Measurements from ENCODE around the gene PLD1.

DNA sequence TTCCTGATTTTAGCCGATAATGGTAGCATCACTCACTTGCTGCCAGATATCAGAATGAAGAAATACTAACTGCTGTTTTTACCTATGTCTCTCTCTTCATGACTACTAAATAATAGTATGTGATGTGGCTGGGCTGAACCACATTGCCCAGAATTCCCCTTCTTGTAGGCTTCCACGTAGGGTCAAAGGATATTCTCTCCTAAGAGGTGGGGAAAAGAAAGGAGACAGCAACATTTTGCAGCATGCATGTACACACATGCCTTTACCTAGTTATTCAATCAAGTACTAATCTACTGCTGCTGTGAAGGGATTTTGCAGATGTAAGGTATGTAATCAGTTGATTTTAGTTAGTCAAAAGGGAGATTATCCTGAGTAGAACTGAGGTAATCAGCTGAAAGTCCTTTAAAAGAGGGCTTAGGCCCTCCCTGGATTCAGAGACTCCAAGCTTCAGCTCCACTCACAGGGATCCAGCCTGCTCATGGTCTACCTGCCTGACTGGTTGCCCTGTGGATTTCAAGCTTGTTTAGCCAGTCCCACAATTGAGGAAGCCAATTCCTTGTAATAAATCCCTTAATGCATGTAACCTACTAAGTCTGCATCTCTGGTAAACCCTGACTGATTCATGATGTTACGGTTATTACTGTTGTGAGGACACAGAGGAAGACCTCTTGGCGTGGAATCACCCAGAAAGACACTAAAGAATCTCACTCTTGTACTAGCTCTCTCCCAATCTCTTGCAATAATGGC, 20.4 kb downstream of the PLD1 start:
- TF ChIP-seq POLR2AphosphoS5 (IDR thresholded peaks at IDR 0.05; ENCODE audit: low read depth, low read length) = no peak
- TF ChIP-seq, protein P1, sequence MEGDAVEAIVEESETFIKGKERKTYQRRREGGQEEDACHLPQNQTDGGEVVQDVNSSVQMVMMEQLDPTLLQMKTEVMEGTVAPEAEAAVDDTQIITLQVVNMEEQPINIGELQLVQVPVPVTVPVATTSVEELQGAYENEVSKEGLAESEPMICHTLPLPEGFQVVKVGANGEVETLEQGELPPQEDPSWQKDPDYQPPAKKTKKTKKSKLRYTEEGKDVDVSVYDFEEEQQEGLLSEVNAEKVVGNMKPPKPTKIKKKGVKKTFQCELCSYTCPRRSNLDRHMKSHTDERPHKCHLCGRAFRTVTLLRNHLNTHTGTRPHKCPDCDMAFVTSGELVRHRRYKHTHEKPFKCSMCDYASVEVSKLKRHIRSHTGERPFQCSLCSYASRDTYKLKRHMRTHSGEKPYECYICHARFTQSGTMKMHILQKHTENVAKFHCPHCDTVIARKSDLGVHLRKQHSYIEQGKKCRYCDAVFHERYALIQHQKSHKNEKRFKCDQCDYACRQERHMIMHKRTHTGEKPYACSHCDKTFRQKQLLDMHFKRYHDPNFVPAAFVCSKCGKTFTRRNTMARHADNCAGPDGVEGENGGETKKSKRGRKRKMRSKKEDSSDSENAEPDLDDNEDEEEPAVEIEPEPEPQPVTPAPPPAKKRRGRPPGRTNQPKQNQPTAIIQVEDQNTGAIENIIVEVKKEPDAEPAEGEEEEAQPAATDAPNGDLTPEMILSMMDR (IDR thresholded peaks at IDR 0.05; ENCODE audit: control extremely low read depth in 1 of 3, insufficient read depth in 1 of 3, low read depth in 1 of 3, low read length in 3 of 3) = no peak
- TF ChIP-seq, protein P2, sequence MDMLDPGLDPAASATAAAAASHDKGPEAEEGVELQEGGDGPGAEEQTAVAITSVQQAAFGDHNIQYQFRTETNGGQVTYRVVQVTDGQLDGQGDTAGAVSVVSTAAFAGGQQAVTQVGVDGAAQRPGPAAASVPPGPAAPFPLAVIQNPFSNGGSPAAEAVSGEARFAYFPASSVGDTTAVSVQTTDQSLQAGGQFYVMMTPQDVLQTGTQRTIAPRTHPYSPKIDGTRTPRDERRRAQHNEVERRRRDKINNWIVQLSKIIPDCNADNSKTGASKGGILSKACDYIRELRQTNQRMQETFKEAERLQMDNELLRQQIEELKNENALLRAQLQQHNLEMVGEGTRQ (IDR thresholded peaks at IDR 0.05; ENCODE audit: low read length) = no peak

Data from H1 (cell line).